Endothelial cell of umbilical vein (primary cell): ENCODE results near the gene CYP2D6. TPM values are rescaled to one million over a fixed set of nuclear protein-coding genes. Genes with fewer than 3 reads are reported as not detected.

Experiments
- BruUV-seq: library from RNA; stranded (reverse); fragments of 400-500 nt; replicated peaks from 2 replicates; lab custom pipeline; 2021; lab: Mats Ljungman, UMichigan
- CTCF ChIA-PET: fragments of 300-600, 350-600 bp; sonication (Branson Sonifier 250); formaldehyde crosslinking; loops from one replicate; lab custom pipeline; 2021; ENCODE audit warnings: antibody characterized with exemption, inconsistent platforms; lab: Charles Lee
- POLR2A ChIA-PET: fragments of 300-600, 350-600 bp; sonication (Branson Sonifier 250); formaldehyde crosslinking; loops from one replicate; lab custom pipeline; 2021; ENCODE audit warnings: antibody characterized with exemption, inconsistent platforms; lab: Charles Lee
- DNase-seq: peaks from one replicate; pipeline ENCODE4 v3.0.0-alpha.2; 2011; ENCODE audit warnings: low read depth, low spot score
- FAIRE-seq: peaks from 2 replicates; lab custom pipeline; 2011; peaks lifted over from hg19 to GRCh38; lab: Jason Lieb, UNC
- H2AFZ ChIP-seq: 2 replicates; pipeline ENCODE4 v1.6.0; 2012; ENCODE audit warnings: low read depth, low read length, control low read depth, inconsistent platforms
- H3K27ac ChIP-seq: 2 replicates; pipeline ENCODE4 v1.5.1; 2011; ENCODE audit warnings: low read depth, mild to moderate bottlenecking, control low read depth, low read length, moderate library complexity; ENCODE audit not compliant: insufficient read depth
- H3K27me3 ChIP-seq, 2 experiments: 2 replicates each; pipeline versions ENCODE4 v1.6.0 to v1.6.1; 2011; ENCODE audit warnings: low read length in 2 of 2, mixed read lengths in 1 of 2; ENCODE audit not compliant: control insufficient read depth in 2 of 2, insufficient read depth in 2 of 2
- H3K36me3 ChIP-seq, 2 experiments: 2 replicates in 1 of 2; 3 replicates in 1 of 2; pipeline ENCODE4 v1.5.1; 2011; ENCODE audit warnings: low read length in 2 of 2, mild to moderate bottlenecking in 1 of 2, moderate library complexity in 1 of 2; ENCODE audit not compliant: control insufficient read depth in 2 of 2, insufficient read depth in 2 of 2; ENCODE audit errors: extremely low read depth in 1 of 2
- H3K4me1 ChIP-seq: 3 replicates; pipeline ENCODE4 v1.5.1; 2011; ENCODE audit warnings: mild to moderate bottlenecking, low read length; ENCODE audit not compliant: control insufficient read depth, insufficient read depth; ENCODE audit errors: extremely low read depth
- H3K4me2 ChIP-seq: 2 replicates; pipeline ENCODE4 v1.6.1; 2011; ENCODE audit warnings: low read length, control low read depth, mixed read lengths; ENCODE audit not compliant: insufficient read depth
- H3K4me3 ChIP-seq, 3 experiments: fragments of 200-600 bp in 1 of 3; sonication (generic), shearing (Covaris generic) in 1 of 3; replicated peaks in 1 of 3; 2 replicates each; pipeline ENCODE4 v1.5.1; 2011 to 2016; ENCODE audit warnings: control low read depth in 3 of 3, low read length in 3 of 3, mild to moderate bottlenecking in 2 of 3, inconsistent platforms in 1 of 3, low read depth in 1 of 3, moderate library complexity in 1 of 3; ENCODE audit not compliant: insufficient read depth in 1 of 3
- H3K79me2 ChIP-seq: 2 replicates; pipeline ENCODE4 v1.6.0; 2012; ENCODE audit warnings: low read length, inconsistent platforms; ENCODE audit not compliant: control insufficient read depth, insufficient read depth
- H3K9ac ChIP-seq: replicated peaks from 2 replicates; pipeline ENCODE3; 2011; ENCODE audit warnings: low read length, control low read depth; ENCODE audit not compliant: insufficient read depth; ENCODE audit errors: extremely low read depth
- H3K9me1 ChIP-seq: replicated peaks from 3 replicates; pipeline ENCODE4 v1.6.0; 2011; ENCODE audit warnings: mild to moderate bottlenecking, low read length; ENCODE audit not compliant: control insufficient read depth, insufficient read depth; ENCODE audit errors: extremely low read depth
- H3K9me3 ChIP-seq: replicated peaks from 2 replicates; pipeline ENCODE4 v1.5.1; 2012; ENCODE audit warnings: low read length, inconsistent platforms; ENCODE audit not compliant: control insufficient read depth, insufficient read depth
- H4K20me1 ChIP-seq: replicated peaks from 2 replicates; pipeline ENCODE3; 2011; ENCODE audit warnings: mild to moderate bottlenecking, low read length; ENCODE audit not compliant: control insufficient read depth, insufficient read depth; ENCODE audit errors: extremely low read depth
- CTCF ChIP-seq, 2 donors: IDR thresholded peaks; 1 replicate in 1 of 2; 2 replicates in 1 of 2; pipeline ENCODE4 v1.5.1; 2011; ENCODE audit warnings: low read length in 2 of 2, mild to moderate bottlenecking in 2 of 2, moderate library complexity in 2 of 2, control low read depth in 1 of 2, inconsistent platforms in 1 of 2, low read depth in 1 of 2; ENCODE audit not compliant: insufficient read depth in 1 of 2; ENCODE audit errors: extremely low read depth in 1 of 2
- EZH2 ChIP-seq: IDR thresholded peaks from 2 replicates; pipeline ENCODE4 v1.6.1; 2012; ENCODE audit warnings: borderline replicate concordance, low read depth, mild to moderate bottlenecking, moderate library complexity, low read length, inconsistent platforms; ENCODE audit not compliant: severe bottlenecking
- FOS ChIP-seq: IDR thresholded peaks from 2 replicates; pipeline ENCODE4 v1.6.1; 2011; ENCODE audit warnings: mild to moderate bottlenecking, low read length, moderate library complexity, borderline replicate concordance; ENCODE audit not compliant: insufficient read depth
- GATA2 ChIP-seq: IDR thresholded peaks from 2 replicates; pipeline ENCODE4 v1.7.0; 2011; ENCODE audit warnings: low read depth, mild to moderate bottlenecking, moderate library complexity, mixed read lengths, low read length; ENCODE audit not compliant: insufficient read length, insufficient read depth
- JUN ChIP-seq: IDR thresholded peaks from 2 replicates; pipeline ENCODE4 v1.6.1; 2011; ENCODE audit warnings: borderline replicate concordance, low read depth; ENCODE audit not compliant: insufficient read length, insufficient read depth
- MYC ChIP-seq: IDR thresholded peaks from one replicate; pipeline ENCODE4 v1.6.1; 2011; ENCODE audit warnings: mild to moderate bottlenecking, low read depth, low read length
- POLR2A ChIP-seq: IDR thresholded peaks from 2 replicates; pipeline ENCODE4 v1.6.1; 2012; ENCODE audit warnings: low read depth, mild to moderate bottlenecking, control low read depth, low read length
- POLR2AphosphoS5 ChIP-seq: IDR thresholded peaks from 2 replicates; pipeline ENCODE4 v1.6.1; 2012; ENCODE audit warnings: low read depth, mild to moderate bottlenecking, control low read depth, low read length, moderate library complexity; ENCODE audit not compliant: insufficient read depth
- dilution Hi-C: fragments of 300-500 bp; cut with MboI; formaldehyde crosslinking; loops from one replicate; pipeline ENCODE4 v1.15.0; 2019; ENCODE audit warnings: low sequenced_read_pairs; ENCODE audit not compliant: extremely low pct_ligation_motif_present
- intact Hi-C: fragments of 100-400 bp; cut with micrococcal nuclease; formaldehyde crosslinking; loops from one replicate; pipeline ENCODE4 v1.10.0; 2022
- polyA plus RNA-seq, 4 experiments: library from polyadenylated mRNA; depleted of rRNA in 3 of 4; stranded (reverse) in 3 of 4; unstranded in 1 of 4; fragments of >200 nt; gene quantifications; 2 replicates each; pipeline versions ENCODE4 v1.2.1 to v1.2.3, GENCODE V29; 2011 to 2012; ENCODE audit warnings: missing spikeins in 1 of 4
- total RNA-seq: library from RNA; stranded (reverse); gene quantifications from 2 replicates; pipeline ENCODE4 v1.2.3, GENCODE V29; 2021
- TF ChIP-seq, protein P1 (sequence below): IDR thresholded peaks from 2 replicates; pipeline ENCODE4 v1.6.1; 2011; ENCODE audit not compliant: insufficient read depth, insufficient read length

The CYP2D6 gene
- total and polyA plus RNA-seq, 2 donors (not counting 3 experiments of a cell fraction or from before 2014, with no cell fraction given) = 0.25 to 0.91 TPM

- no peak for FAIRE-seq
- BruUV-seq = no TSS peak
- Histone ChIP-seq H3K79me2 (no peaks in the 10 kb centered on the region), H3K4me1 (no peaks in the 10 kb centered on the region), H3K36me3 (no peaks in the 10 kb centered on the region), H3K9ac (no peak overlapping the region), H3K27me3 (no peaks in the 10 kb centered on the region), H4K20me1 (no peaks in the 10 kb centered on the region), H3K27ac (no peak overlapping the region), H2AFZ (no peak overlapping the region), H3K4me2 (no peak overlapping the region), H3K9me3 (no peaks in the 10 kb centered on the region), H3K4me3 (no peak overlapping the region), H3K9me1 (no peaks in the 10 kb centered on the region)
- TF ChIP-seq MYC = no peak
- no peak for TF ChIP-seq POLR2A
- TF ChIP-seq, protein P1, sequence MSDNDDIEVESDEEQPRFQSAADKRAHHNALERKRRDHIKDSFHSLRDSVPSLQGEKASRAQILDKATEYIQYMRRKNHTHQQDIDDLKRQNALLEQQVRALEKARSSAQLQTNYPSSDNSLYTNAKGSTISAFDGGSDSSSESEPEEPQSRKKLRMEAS = no peak
- no peak for TF ChIP-seq EZH2
- no peak for TF ChIP-seq JUN
- no peak for TF ChIP-seq CTCF (IDR thresholded peaks at IDR 0.05; ENCODE audit: extremely low read depth in 1 of 2, insufficient read depth in 1 of 2, low read depth in 1 of 2, low read length in 2 of 2)
- TF ChIP-seq FOS = no peak
- no peak for TF ChIP-seq GATA2
- TF ChIP-seq POLR2AphosphoS5 = no peak
- ChIA-PET POLR2A (no interaction called here), CTCF (no interaction called here)
- dilution Hi-C loops = no loop called here
- DNase-seq = no peak
- intact Hi-C loops = loop anchor here (10.0 kb wide), 1 partner anchor 1870 kb away; no protein-coding TSS in a partner anchor
Observed at GRCh38 chr22:42154293-42155052, 23.9 kb upstream of the CYP2D6 start.
